HG03575 (cell line): Measurements from ENCODE around the gene FSIP1.

Source experiments
- ATAC-seq: cut with Tn5 transposase; IDR thresholded peaks from one replicate; pipeline ENCODE4 v1.9.1; 2021; ENCODE audit not compliant: unreplicated experiment, insufficient number of reproducible peaks, low FRiP score; ENCODE audit errors: extremely low read depth

FSIP1 gene

DNA sequence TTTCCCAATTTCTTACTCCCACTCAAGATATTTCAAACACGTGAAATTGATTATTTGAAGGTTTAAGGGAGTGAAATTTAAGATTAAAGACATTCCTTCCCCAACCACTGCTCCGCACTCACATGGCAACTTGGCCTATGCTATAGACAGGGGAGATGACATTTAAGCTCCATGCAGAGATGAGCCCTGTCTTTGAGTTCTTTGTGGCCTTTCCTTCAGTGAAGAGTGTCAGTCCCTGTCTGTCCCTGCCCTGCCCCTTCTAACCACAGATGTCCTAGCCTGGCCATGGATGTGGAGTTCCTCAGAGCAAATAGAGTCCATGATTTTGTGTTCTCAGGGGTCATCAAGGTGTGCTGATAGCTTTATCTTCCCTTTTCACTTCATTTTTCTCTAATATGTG, 231.2 kb downstream of the FSIP1 start:
- ATAC-seq, result no peak
